GM18499 (cell line): ENCODE results near the gene YPEL3.

Experiments
- ATAC-seq: cut with Tn5 transposase; IDR thresholded peaks from one replicate; pipeline ENCODE4 v1.9.1; 2021; ENCODE audit warnings: moderate number of reproducible peaks; ENCODE audit not compliant: insufficient read depth, unreplicated experiment

The YPEL3 gene

DNA sequence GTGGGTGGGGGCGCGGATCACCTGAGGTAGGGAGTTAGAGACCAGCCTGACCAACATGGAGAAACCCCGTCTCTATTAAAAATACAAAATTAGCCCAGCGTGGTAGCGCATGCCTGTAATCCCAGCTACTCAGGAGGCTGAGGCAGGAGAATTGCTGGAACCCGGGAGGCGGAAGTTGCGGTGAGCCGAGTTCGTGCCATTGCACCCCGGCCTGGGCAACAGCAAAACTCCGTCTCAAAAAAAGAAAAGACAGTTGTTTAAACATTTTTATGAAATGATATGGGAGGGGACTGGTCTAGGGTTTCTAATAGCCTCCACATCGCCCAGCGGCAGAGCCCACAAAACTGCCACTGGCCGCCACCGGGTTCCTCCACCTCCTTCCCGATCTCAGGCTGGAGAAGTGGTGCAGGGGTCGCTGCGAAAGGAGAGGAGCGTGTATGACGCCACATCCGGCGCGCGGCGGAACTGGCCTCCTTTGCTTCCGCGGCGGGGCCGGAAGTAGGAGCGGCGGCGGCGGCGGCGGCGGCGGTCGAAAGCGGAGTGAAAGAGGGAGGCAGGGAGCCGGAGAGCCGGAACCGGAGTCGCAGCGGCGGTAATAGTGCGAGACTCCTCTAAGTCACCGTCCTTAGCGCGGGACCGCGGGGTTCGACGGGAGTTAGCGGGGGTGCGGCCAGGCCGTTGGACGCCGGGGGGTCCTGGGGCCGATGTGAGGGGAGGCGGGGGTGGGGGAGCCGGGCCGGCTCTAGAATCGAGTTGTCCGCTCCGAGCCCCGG, 20.3 kb downstream of the YPEL3 start, which contains the start of gene PPP4C:
PPP4C (plus strand) TSS at position 492 of the 773 bp plus-strand sequence. CDS start 384 bp downstream, outside the sequence.
- no peak for ATAC-seq

DNA sequence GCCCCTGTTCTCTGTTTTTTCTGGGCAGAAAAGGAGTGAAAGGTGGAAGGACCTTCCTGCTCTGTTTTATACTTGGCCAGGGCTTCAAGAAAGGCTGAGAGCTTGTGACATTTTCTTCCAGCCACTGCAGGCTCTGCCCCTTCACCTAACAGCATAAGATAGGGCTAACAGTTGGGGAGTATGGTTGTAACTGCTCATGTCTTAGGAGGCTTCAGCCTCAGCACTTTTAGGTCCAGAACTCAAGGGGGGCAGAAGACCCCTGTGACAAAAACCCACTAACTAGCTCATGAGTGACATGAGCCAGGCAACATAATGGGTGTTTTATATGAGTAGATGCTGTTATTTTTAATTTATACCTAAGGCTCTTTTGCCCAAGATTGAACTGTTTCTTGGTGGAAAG, 25.5 kb downstream of the YPEL3 start:
- no peak for ATAC-seq

DNA sequence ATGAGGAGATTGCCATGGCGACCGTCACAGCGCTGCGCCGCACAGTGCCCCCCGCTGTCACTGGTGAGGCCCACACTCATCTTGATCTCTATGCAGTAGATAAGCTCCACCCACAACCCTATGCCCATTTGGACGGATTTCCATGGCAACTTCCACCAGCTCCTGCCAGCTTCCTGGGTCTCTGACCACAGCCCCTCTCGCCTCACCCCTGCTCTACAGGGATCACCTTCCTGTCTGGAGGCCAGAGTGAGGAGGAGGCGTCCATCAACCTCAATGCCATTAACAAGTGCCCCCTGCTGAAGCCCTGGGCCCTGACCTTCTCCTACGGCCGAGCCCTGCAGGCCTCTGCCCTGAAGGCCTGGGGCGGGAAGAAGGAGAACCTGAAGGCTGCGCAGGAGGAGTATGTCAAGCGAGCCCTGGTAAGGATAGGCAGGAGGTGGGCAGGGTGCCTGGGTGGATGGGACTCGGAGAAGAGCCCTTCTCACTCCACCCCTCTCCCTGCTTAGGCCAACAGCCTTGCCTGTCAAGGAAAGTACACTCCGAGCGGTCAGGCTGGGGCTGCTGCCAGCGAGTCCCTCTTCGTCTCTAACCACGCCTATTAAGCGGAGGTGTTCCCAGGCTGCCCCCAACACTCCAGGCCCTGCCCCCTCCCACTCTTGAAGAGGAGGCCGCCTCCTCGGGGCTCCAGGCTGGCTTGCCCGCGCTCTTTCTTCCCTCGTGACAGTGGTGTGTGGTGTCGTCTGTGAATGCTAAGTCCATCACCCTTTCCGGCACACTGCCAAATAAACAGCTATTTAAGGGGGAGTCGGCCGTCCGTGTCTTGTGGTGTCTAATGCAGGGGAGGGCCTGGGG, 26.2 kb downstream of the YPEL3 start:
- no peak for ATAC-seq

DNA sequence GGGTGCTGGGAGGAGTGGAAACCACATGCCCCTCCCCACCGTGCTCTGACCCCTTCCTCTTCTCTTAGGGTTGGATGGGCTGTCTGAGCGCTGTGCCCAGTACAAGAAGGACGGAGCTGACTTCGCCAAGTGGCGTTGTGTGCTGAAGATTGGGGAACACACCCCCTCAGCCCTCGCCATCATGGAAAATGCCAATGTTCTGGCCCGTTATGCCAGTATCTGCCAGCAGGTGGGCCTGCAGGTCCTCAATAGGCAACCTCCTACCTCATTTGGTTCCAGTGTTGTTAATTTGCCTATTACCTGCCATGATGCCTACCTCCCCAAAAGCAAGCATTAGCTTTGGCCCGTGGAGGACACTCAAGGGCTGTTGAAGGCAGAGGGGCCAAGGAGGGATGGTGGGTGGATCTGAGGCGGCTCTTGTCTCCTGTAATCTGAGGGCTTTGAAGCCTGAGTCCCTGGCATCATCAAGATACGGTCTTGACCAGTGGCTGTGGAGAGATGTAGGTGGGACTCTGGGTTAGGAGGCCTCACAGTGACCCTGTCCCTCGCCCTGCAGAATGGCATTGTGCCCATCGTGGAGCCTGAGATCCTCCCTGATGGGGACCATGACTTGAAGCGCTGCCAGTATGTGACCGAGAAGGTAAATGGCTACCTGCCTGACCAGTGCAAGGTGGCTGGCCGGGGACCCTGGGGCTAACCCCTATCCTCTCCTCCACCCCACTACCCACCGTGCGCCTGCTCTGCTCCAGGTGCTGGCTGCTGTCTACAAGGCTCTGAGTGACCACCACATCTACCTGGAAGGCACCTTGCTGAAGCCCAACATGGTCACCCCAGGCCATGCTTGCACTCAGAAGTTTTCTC, 27.0 kb downstream of the YPEL3 start:
- no peak for ATAC-seq

DNA sequence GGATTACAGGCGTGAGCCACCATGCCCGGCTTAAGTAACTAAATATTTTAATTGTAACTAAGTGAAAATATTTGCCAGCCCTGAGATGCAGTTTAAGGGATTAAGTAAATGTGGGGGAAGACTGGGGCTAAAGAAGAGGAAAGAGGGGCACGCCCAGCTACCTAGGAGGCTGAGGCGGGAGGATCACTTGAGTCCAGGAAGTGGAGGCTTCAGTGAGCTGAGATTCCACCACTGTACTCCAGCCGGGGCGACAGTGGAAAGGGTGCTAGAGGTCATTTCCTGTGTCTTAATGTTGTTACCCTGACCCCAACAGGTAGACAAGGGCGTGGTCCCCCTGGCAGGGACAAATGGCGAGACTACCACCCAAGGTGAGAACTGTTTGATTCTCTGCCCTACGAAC, 27.7 kb downstream of the YPEL3 start:
- ATAC-seq = no peak

DNA sequence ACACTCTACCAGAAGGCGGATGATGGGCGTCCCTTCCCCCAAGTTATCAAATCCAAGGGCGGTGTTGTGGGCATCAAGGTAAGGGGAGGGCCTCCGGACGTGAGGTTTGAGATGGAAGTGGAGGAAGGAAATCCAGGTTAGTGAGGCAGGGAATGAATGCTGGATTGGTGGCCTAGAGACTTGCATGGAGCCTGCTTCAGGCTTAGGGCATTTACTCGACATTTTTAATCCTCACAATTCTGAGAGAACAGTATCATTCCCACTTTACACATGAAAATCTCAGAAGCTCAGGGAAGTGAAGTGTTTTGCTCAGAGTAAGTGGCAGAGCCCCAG, 28.5 kb downstream of the YPEL3 start:
- ATAC-seq = no peak

DNA sequence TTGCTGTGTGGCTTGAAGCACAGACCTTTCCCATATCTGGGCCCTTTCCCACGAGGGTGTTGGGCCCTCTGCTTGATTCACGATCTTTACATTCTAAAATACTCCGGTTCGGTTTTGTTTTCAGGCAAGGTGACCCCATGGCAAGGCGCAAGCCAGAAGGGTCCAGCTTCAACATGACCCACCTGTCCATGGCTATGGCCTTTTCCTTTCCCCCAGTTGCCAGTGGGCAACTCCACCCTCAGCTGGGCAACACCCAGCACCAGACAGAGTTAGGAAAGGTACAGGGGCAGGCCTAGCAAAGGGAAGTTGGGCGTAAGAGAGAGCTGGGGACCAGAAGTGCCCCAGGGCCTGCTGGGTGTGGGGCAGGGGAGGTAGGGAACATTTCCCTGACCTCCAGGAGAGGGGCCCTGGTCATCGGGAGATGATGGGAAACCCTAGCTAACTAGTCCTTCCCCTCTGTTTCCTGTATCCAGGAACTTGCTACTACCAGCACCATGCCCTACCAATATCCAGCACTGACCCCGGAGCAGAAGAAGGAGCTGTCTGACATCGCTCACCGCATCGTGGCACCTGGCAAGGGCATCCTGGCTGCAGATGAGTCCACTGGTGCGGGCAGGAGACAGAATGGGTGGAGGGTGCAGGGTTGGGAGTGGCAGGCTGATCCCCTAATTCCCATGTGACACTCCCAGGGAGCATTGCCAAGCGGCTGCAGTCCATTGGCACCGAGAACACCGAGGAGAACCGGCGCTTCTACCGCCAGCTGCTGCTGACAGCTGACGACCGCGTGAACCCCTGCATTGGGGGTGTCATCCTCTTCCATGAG, 29.0 kb downstream of the YPEL3 start:
- ATAC-seq = no peak

DNA sequence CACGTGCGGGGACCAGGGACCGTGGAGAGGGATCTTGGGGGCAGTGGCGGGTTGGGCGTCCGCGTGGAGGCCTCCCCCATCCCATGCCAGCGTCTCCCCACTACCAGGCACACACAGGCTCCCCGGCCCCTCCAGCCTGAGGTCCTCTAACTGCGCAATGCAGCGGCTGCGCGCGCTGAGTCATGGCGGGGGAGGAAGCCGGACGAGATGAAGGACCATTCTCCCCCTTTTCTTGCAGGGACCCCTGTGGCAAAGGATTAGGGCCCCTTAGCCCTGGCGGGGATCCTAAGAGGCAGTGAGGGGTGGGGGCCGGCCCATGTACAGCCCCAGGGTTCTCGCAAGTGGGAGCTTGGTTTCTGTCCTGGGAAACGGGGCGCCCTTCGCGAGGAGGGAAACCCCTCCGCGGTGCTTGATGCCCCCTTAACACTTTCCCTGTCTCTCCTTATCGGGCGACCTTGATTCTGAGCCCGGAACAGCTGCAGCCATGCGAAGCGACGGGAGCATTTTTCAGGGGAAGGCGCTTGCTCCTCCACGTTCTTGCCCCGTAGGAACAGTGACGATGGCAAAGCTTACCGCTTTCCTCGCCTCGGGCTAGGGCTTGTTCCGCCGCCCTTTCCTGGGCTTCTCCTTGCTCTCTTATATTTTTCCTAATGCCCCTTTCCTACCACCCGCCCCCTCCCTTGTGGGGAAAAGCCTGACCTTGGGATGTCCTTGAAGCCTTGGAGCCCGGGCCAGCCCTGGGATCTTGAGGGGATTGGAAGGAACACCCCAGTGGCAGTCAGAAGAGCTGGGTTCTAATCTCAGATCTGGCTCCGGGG, 29.9 kb downstream of the YPEL3 start:
- ATAC-seq = no peak

DNA sequence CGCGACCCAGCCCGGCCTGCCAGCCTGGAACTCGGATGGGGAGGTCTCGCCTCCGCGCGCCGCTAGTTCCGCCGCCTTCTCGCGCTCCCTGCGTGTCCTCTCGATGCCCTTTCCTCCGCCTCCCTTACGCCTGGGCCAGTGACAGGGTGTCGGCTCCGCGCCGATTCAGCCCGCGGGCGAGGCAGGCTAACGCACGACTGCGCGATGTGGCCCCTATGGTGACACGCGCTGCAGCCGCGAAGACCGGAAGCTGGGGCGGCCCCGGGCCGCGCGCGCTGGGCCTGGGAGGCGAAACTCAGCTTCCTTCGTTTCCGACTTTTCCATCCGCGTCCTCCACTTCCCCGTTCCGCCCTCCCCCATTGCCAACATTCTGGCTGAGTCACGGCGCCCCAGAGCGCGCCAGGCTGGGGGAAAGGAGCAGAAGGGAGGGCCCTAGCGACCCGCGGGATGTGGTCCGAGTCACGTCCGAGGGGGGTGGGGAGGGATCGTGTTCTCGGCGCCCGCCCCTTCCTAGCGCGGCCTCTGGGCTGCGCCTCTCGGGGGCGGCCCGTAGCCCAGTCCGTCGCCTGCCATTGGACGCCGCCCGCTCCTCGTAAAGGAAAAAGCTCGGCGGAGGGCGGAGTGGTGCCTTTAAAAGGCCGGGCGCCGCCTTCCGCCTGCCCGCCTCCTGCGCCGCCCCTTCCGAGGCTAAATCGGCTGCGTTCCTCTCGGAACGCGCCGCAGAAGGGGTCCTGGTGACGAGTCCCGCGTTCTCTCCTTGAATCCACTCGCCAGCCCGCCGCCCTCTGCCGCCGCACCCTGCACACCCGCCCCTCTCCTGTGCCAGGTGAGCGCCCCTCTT, 30.7 kb downstream of the YPEL3 start, which contains the start of gene ALDOA:
ALDOA (plus strand) TSS at position 659 of the 841 bp plus-strand sequence. CDS start 1,138 bp downstream, outside the sequence.
- peak; percentile 47 for ATAC-seq

DNA sequence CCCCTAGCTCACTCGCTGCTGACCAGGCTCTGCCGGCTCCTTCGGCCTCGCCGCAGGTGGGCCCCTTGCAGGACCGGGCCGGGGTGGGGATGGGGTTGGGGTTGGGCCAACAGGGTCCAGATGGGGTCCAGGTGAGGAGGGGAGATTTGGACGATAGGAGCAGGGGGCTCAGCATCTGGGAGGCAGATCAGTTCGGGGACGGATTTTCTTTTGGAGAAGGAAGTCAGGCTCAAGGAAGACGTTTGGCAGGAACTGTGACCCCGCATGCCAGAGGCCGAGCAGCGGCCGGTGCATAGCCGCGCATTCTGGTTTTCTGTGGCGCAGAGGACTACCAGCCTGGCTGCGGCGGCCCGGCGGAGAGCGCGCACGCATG, 31.3 kb downstream of the YPEL3 start:
- no peak for ATAC-seq

DNA sequence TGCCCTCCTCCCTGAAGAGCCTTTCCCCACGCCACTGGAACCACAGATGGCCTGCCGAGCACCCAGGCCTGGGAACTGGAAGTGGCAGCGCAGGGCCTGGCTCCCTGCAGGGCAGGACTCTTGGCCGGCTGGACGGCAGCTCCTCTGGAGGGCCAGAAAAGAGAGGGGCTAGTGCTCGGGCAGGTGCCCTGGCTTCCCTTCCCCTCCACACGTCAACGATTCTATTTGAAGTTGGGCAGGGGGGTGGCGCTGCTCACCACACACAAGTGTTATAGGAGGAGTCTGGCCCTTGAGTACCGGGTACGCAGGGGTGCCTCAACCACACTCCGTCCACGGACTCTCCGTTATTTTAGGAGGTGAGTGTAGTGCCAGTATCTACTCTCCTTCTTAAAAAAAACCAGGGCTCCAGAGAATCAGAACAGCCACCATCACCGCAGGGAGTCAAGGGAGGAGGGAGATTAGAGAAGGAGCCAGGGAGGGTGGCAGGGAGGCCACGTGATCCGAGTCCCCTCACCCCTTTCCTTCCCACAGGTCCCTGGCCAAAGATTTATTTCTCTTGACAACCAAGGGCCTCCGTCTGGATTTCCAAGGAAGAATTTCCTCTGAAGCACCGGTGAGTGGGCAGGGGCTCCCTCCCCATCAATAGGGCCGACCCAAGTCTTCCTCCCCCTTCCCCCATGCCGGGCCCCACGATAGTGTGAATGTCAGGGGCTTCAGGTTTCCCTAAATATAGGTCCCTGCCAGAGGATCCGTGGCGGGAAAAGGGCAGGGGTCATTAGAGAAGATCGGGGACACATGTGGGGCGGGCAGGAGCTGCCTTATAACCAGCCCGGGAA, 31.9 kb downstream of the YPEL3 start:
- ATAC-seq = no peak

DNA sequence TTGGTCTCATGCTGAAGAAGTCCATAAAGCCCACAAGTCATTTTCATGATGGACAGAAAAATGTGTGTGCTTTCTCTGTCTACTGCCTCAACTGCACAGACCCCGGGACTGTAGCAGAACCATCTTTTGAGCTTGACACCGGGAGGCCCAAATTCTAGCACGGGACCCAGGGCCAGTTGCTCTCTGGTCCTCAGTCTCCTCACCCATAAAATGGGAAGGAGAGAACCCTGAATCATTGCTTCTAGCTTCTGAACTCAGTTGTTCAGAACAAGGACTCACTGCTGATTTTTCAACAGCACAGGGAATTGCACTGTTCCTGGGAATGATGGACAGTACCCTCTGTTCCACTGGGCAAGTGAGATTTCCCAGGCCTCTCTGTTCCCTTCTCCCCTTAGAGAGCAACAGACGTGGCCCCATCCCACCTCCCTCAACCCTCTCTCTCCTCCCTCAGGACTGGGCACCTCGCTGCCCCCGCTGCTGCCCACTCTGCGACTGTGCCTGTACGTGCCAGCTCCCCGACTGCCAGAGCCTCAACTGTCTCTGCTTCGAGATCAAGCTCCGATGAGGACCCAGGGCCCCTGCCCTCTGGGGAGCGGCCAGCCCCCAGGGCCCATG, 32.6 kb downstream of the YPEL3 start:
- no peak for ATAC-seq

DNA sequence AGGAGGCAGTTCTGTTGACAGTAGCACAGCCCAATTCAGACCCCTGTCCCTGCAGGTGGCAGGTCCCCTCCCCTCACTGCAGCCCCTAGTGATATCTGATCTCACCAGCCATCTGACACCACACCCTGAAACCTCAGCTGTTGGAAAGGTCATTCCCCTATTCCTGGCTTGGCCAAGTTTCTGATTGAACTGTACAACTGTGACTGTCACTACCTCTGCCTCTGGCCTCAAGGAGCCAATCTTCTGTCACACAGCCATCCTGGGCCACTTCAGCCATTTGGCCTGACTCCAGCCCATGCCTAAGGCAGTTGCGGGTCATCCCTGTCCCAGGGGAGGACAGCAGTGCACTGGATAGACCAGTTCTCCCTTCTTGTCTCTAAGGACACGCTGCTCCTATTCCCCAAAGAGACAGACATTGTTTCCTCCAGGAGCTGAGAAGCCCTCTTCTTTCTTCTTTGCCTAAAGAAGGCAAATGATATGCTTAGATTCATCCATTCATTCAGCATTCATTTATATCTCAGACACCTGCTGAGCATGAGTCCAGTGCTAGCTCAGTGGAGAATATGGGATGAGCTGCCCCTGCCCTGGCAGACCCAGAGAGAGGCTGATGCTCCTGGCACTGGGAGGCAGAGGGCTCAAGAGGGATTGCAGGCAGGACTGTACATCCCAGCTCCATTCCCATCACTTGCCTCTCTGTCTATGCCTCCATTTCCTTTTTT, 35.0 kb downstream of the YPEL3 start:
- ATAC-seq = no peak

DNA sequence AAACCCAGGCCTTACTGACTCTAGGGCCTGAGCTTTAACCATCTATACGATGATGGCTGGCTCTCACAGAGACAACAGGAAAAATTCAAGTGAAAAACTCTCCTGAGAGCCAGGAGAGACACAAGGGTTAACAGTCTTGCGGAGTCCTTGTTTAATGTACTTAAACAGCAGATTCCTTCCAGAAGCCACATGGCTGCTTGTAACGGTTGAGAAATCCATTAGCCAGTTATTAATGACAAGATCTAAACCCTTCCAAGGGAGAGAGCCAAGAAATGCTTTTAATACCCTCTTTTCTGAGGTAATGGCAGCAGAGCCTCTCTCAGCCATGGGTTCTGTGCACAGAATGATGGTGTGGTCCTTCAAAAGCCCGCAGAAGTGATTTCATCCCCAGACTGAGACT, 35.7 kb downstream of the YPEL3 start:
- no peak for ATAC-seq

DNA sequence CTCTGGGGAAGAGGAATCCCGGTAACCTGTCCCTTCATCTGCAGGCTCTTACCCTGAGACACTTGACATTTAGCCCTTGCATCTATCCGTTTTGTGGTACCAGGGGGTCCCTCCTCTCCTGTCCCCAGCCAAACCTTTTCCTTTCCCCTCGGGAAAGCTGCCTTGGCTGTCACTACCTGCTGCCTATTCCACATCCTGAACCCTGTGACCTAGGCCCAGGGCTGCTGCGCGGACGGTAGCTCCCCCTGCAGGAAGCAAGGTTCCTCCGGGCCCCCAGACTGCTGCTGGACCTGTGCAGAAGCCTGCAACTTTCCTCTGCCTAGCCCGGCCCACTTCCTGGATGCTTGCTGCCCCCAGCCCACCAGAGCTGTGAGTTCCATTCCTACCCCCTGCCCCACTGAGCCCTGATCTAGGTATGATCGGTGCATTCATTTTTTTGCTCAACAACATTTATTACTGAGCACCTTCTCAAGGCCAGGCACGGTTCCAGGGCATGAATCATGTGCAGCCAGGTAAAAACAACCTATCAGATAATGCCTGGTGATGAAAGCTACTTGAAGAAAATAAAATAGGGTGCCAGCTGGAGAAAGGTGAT, 41.0 kb downstream of the YPEL3 start:
- ATAC-seq = no peak

DNA sequence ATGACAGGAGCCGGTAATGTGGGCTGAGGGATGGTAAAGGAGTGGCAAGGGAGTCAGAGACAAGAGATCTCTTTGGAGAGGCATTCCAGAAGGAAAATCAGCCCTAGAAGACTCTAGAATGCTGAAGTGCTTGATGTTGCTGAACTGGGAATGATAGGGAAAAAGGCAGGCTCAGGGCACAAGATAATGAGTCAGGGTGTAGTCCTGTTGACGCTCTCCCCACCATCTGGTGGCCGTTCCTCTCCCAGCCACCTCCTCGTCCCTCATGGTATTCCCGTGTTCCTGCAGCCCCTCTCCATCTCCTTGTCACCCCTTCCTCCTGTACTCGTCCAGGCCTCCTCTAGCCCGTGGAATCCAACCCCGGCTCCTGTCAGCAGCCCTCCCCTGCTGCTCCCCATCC, 41.6 kb downstream of the YPEL3 start:
- no peak for ATAC-seq
